Choroid plexus epithelial cell (primary cell): ENCODE results near the gene METTL27.
"Not testable (repeated sequence)": the region's sequence is repeated elsewhere in the genome, so short reads cannot be mapped to it uniquely, and the experiment has no call there.

ENCODE experiments used
- DNase-seq: peaks from one replicate; pipeline ENCODE4 v3.0.0-alpha.2; 2010; ENCODE audit warnings: low read depth
- H3K4me3 ChIP-seq: 2 replicates; pipeline ENCODE4 v1.5.1; 2011; ENCODE audit warnings: low read depth, mild to moderate bottlenecking, control low read depth, low read length, moderate library complexity
- TF ChIP-seq, protein P1 (sequence below): conservative IDR thresholded peaks from 2 replicates; pipeline ENCODE4 v1.5.1; 2011; ENCODE audit warnings: low read depth, mild to moderate bottlenecking, control low read depth, inconsistent platforms, low read length, moderate library complexity

Gene METTL27

DNA sequence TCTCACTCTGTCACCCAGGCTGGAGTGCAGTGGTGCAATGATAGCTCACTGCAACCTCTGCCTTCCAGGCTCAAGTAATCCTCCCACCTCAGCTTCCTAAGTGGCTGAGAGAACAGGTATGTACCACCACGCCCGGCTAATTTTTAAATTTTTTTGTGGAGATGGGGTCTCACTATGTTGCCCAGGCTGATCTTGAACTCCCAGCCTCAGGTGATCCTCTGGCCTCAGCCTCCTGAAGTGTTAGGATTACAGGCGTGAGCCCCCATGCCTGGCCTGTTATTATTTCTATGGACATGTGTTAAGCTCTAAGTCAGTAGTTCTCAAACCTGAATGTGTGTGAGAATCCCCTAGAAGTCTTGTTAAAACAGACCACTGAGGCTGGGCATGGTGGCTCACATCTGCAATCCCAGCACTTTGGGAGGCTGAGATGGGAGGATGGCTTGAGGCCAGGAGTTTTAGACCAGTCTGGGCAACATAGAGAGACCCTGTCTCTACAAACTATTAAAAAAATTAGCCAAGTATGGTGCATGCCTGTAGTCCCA, 43.2 kb upstream of the METTL27 start:
- no peak for DNase-seq
- TF ChIP-seq, protein P1, sequence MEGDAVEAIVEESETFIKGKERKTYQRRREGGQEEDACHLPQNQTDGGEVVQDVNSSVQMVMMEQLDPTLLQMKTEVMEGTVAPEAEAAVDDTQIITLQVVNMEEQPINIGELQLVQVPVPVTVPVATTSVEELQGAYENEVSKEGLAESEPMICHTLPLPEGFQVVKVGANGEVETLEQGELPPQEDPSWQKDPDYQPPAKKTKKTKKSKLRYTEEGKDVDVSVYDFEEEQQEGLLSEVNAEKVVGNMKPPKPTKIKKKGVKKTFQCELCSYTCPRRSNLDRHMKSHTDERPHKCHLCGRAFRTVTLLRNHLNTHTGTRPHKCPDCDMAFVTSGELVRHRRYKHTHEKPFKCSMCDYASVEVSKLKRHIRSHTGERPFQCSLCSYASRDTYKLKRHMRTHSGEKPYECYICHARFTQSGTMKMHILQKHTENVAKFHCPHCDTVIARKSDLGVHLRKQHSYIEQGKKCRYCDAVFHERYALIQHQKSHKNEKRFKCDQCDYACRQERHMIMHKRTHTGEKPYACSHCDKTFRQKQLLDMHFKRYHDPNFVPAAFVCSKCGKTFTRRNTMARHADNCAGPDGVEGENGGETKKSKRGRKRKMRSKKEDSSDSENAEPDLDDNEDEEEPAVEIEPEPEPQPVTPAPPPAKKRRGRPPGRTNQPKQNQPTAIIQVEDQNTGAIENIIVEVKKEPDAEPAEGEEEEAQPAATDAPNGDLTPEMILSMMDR: no peak
- H3K4me3 ChIP-seq: no peak overlapping the region

DNA sequence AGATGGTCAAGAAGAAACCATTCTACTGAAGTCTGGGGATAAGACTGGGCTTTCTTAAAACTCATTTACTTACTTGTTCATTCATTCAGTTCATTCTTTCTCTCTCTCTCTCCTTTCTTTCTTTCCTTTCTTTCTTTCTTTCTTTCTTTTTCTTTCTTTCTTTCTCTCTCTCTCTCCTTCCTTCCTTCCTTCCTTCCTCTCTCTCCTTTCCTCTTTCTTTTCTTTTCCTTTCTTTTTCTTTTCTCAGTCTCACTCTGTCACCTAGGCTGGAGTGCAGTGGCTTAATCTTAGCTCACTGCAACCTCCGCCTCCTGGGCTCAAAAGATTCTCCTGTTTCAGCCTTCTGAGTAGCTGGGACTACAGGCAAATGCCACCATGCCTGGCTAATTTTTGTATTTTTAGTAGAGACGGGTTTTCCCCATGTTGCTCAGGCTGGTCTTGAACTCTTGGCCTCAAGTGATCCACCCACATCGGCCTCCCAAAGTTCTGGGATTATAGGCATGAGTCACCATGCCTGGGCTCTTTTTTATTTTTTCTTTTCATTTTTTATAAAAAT, 42.6 kb upstream of the METTL27 start:
- DNase-seq, H3K4me3 ChIP-seq: not testable (repeated sequence)

DNA sequence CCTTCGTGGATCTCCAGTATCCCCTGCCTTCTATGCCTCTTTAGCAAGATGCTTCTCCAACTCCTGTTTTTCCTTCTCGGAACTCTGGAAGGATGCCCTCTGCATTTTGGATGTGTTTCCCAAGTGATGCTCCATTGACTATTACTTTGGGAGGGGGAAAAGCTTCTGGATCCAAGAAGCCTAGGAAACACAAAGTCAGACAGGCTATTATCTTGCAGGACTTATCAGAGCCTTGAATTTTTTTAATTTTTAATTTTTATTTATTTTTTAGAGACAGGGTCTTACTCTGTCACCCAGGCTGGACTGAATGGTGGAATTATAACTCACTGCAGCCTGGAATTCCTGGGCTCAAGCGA, 39.7 kb upstream of the METTL27 start:
- DNase-seq: no peak
- no peak overlapping the region for H3K4me3 ChIP-seq
- TF ChIP-seq, protein P1: no peak

DNA sequence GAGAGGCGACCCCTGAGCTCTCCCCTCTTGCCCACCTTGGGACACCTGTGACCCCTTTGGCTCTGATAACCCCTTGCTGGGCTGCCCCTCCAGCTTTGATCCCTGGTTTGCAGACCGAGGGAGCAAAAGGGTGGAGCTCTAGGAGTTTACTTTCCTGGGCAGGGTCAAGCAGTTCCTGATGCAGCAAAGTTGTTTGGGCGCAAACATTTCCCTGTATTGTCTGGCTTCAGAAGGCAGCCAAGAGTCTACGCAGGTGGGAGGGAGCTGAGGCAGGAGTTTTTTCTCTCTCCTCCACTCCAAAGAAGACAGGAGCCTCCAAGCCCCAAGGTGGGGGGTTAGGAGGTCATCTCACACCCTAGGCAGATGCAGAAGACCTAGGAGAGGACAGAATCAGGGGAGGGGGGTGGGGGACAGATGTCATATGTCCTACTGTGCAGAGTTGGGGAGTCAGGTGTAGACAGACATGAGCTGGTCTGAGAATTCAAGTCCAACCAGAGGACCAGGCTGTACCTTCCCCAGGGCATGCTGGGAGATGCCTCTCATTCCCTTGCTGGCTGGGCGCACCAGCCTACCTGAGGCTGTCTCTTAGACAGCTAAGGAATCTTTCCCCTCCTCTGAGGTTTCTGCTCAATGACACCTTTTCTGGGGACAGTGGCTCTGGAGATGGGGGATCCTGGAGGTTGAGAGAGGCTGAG, 39.2 kb upstream of the METTL27 start:
- DNase-seq: no peak
- H3K4me3 ChIP-seq: no peak overlapping the region
- TF ChIP-seq, protein P1: no peak

DNA sequence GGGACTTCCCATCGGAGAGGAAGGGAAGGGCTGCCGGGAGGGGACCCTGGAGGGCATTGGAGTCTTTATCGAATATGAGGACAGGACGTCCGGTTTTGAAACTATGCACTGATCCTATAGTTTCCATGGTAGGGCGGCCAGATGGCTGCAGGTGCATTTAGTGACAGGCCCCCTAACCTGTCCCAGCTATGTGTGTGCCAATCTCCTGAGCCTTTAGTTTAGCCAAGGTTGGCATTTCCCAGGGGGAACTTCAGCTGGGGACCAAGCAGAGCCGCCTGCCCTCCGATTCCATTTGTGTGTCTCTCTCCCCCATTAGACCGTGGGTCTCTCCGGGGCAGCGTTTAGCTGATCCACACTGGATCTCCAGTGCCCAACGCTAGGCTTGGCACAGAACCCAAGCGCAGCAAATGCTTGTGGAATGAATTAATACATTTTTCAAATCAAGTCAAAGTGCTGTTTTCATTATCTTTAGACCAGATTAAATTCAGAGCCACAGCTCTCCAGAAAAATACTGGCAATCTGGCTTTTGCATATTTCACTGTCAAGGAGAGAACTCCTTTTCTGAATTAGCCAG, 38.5 kb upstream of the METTL27 start:
- no peak for DNase-seq
- TF ChIP-seq, protein P1: no peak
- H3K4me3 ChIP-seq: no peak overlapping the region

DNA sequence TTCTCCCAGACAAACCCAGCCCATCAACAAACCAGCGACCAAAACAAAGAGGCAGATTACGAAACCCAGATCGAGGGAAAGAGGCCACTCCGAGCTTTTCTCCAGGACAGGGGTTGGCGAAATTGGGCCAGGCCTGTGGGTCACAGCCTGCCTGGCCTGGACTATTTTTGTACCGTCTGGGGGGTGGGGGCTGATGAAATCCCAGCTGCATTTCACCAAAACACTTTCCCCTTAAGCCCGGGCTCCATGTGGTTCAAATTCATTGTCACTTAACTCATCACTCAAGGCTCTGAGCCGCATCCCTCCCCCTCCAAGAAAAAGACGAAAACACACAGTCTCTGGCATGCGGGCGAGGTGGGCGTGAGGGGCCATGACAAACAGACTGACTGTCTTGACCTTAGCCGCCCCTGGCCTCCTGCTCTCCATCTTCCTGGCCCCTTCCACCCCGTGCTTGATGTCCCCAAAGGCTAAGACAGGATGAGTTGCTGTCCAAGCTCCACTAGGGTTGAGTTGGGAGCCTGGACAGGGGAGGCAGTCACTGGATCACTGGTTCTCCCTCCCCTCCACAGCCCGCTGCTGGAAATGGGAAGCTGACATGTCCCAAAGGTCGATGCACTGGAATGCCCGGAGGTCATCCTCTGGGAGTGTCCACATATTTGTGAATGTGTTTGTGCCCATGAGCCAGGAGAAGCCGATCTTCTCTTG, 37.8 kb upstream of the METTL27 start:
- no peak overlapping the region for H3K4me3 ChIP-seq
- TF ChIP-seq, protein P1: no peak
- DNase-seq: no peak

DNA sequence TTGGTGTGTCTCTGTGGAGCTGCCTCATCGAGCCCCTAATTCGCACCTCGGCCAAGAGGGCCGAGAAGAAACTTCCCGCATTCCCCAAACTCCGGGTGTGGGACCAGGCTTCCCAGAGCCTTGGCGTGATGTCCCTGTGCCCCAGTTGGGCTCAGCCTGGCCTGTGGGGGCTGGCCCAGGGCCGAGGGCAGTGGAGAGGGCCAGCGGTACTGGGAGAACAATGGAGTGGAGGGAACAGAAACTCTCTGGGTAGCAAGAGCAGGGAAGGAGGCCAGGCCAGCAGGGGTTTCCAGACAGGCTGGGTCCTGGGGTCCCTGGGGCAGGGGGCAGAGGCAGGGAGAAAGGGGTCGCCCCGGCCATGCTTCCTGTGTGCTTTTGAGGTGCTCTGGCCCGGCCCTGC, 34.7 kb upstream of the METTL27 start:
- H3K4me3 ChIP-seq: no peak overlapping the region
- TF ChIP-seq, protein P1: no peak
- DNase-seq: no peak
